ENCODE measurements around the gene FCRL5. TPM values are rescaled to one million over a fixed set of nuclear protein-coding genes. Genes with fewer than 3 reads are reported as not detected.

Gene FCRL5
- not detected in 2 replicates for total RNA-seq
- not detected in 2 replicates for polyA plus RNA-seq

DNA sequence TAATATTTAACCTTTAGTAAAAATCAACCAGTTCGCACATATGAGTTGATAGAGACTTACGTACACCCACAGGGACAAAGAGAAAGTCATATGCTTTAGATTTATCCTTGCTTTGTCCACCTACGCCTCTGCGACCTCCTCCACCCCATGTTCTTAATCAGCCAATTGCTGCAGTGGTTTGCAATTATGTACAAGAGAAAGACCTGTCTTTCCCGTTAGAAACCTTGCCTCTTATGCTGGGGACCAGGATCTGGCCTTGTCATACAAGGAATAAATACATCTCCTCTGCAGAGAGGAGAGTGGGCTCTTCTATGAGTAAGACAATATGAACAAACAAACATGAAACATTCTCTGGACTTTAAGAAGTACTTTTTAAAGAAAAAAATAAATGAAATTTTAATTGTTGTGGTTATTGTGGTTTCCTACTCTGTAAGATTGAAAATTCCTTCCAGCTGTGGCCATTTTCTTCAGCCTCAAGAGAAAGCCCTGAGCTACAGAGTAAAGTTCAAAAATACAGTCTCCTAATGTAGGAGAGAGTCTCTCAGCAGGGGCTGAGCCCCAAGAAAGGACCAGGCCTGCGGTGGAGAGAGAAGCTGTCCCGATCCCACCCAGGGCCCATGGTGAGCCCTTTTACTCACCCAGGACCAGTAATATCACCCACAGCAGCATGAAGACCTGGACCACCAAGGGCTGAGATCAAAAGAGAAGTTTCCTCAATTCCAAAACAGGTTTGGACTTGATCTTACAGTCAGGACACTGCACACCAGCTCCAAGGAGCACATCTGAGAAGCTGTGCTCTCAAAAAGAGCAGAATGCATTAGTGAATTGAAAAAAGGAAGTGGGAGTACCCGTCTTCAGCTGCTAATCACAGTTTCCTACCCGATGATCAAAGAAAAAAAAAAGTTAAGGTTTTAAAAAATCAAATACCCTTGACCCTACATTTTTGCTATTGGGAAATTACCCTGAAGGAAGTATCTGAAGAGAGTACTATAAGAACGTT, at the start of gene FCRL5:
FCRL5 (minus strand) TSS at position 822 of the 1,000 bp plus-strand sequence; CDS start at position 669, 153 bp downstream.
- Histone ChIP-seq H3K4me1 (ENCODE audit: insufficient read depth) (no peaks in the 10 kb centered on the region), H3K36me3 (replicated peaks; ENCODE audit: insufficient read depth, low read depth) (no peaks in the 10 kb centered on the region), H3K9me2 (replicated peaks; ENCODE audit: insufficient read depth) (no peaks in the 10 kb centered on the region), H3K9me3 (ENCODE audit: low read depth) (no peaks in the 10 kb centered on the region), H2AFZ (no peak within 1 kb of the TSS), H4K20me1 (ENCODE audit: insufficient read depth, poor library complexity, severe bottlenecking) (no peaks in the 10 kb centered on the region), H3K27ac (no peak within 1 kb of the TSS), H3K27me3 (no peaks in the 10 kb centered on the region), H3K79me2 (no peaks in the 10 kb centered on the region), H3K4me3 (no peak within 1 kb of the TSS), H3K4me2 (no peak within 1 kb of the TSS)
- no peak for DNase-seq (ENCODE audit: low spot score)
- WGBS (ENCODE audit: low lambda C conversion rate, missing lambda C conversion rate): 83% methylated on average over 10 of the region's 10 CpGs
- TF ChIP-seq CTCF (IDR thresholded peaks at IDR 0.05; ENCODE audit: poor library complexity) (no peak), EZH2 (IDR thresholded peaks at IDR 0.05; ENCODE audit: borderline replicate concordance) (no peak), EZH2phosphoT487 (IDR thresholded peaks at IDR 0.05; ENCODE audit: low read depth, severe bottlenecking, unreplicated experiment) (no peak)

GRCh38 chr1:157600236-157600635, 47.9 kb upstream of the FCRL5 start:
- Histone ChIP-seq H2AFZ (no peak overlapping the region), H3K9me3 (ENCODE audit: low read depth) (no peaks in the 10 kb centered on the region), H3K79me2 (no peaks in the 10 kb centered on the region), H3K4me3 (no peak overlapping the region), H3K36me3 (replicated peaks; ENCODE audit: insufficient read depth, low read depth) (no peaks in the 10 kb centered on the region), H3K4me2 (no peak overlapping the region), H3K27ac (no peak overlapping the region), H4K20me1 (ENCODE audit: insufficient read depth, poor library complexity, severe bottlenecking) (no peaks in the 10 kb centered on the region), H3K4me1 (ENCODE audit: insufficient read depth) (no peaks in the 10 kb centered on the region), H3K27me3 (no peaks in the 10 kb centered on the region), H3K9me2 (replicated peaks; ENCODE audit: insufficient read depth) (no peaks in the 10 kb centered on the region)
- DNase-seq (ENCODE audit: low spot score): no peak
- TF ChIP-seq EZH2phosphoT487 (IDR thresholded peaks at IDR 0.05; ENCODE audit: low read depth, severe bottlenecking, unreplicated experiment): no peak
- TF ChIP-seq EZH2 (IDR thresholded peaks at IDR 0.05; ENCODE audit: borderline replicate concordance): no peak
- TF ChIP-seq CTCF (IDR thresholded peaks at IDR 0.05; ENCODE audit: poor library complexity): no peak
- 93% methylated on average over 1 of the region's 1 CpG for WGBS (ENCODE audit: low lambda C conversion rate, missing lambda C conversion rate)

DNA sequence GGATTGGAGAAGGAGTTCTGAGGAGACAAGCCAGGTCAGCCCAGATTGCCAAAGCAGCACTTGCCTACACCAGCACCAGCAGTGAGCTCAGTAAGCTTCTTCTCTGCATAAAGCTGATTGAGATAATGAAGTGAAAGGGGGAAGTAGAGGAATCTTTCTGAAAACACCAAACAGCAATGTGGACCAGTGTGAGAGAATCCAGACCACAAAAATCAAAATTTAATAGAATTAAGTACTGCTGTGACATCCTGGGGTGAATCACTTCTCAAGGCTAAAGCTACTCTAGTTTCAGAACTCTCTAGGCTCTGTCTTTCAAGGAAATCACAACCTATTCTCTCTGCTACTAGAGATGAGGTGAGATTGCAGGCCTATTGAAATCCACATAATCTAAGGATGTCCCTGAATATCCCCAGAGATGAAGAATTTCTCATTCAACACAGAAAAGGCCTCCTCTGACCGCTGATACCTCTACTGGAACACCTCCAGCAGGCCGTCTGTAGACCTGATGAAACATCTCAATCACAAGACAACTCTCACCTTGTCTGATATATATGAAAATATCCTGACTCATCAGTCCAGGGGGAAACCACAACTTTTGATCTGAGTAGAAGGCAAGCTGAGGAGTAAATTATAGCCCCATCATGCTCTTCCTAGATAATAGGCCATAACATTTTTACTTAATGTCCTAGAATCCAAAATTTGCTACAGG, 45.8 kb upstream of the FCRL5 start, which contains the start of gene FCRL4:
FCRL4 (minus strand) TSS at position 127 of the 709 bp plus-strand sequence. CDS start 141 bp downstream, outside the sequence.
- H3K9me2 ChIP-seq (replicated peaks; ENCODE audit: insufficient read depth): no peaks in the 10 kb centered on the region
- no peak within 1 kb of the TSS for H3K4me2 ChIP-seq
- H3K36me3 ChIP-seq (replicated peaks; ENCODE audit: insufficient read depth, low read depth): no peaks in the 10 kb centered on the region
- H4K20me1 ChIP-seq (ENCODE audit: insufficient read depth, poor library complexity, severe bottlenecking): no peaks in the 10 kb centered on the region
- H3K9me3 ChIP-seq (ENCODE audit: low read depth): no peaks in the 10 kb centered on the region
- no peak within 1 kb of the TSS for H2AFZ ChIP-seq
- no peak within 1 kb of the TSS for H3K4me3 ChIP-seq
- H3K79me2 ChIP-seq: no peaks in the 10 kb centered on the region
- H3K27ac ChIP-seq: no peak within 1 kb of the TSS
- no peak for TF ChIP-seq CTCF (IDR thresholded peaks at IDR 0.05; ENCODE audit: poor library complexity)
- TF ChIP-seq EZH2 (IDR thresholded peaks at IDR 0.05; ENCODE audit: borderline replicate concordance): no peak
- TF ChIP-seq EZH2phosphoT487 (IDR thresholded peaks at IDR 0.05; ENCODE audit: low read depth, severe bottlenecking, unreplicated experiment): no peak
- DNase-seq (ENCODE audit: low spot score): no peak
- no peaks in the 10 kb centered on the region for H3K27me3 ChIP-seq
- no peaks in the 10 kb centered on the region for H3K4me1 ChIP-seq (ENCODE audit: insufficient read depth)
- WGBS (ENCODE audit: low lambda C conversion rate, missing lambda C conversion rate): 86% methylated on average over 2 of the region's 2 CpGs
